BLaER1 treated with 17β-estradiol and CSF1 and Interleukin-3, amounts not matched to agents 10 nM and 100 nM (cell line): ENCODE results near the gene EXOSC3.

Experiments
- H3K27ac ChIP-seq, 11 experiments: shearing (Covaris generic); formaldehyde crosslinking; 2 replicates each; pipeline ENCODE4 v1.8.1; 2022
- H3K27me3 ChIP-seq, 11 experiments: shearing (Covaris generic); formaldehyde crosslinking; 2 replicates each; pipeline ENCODE4 v1.8.1; 2022
- H3K36me3 ChIP-seq, 11 experiments: shearing (Covaris generic); formaldehyde crosslinking; 2 replicates each; pipeline ENCODE4 v1.8.1; 2022
- H3K4me1 ChIP-seq, 10 experiments: shearing (Covaris generic); formaldehyde crosslinking; 2 replicates each; pipeline ENCODE4 v1.8.1; 2022
- H3K4me2 ChIP-seq, 11 experiments: shearing (Covaris generic); formaldehyde crosslinking; 2 replicates each; pipeline ENCODE4 v1.8.1; 2022
- H3K4me3 ChIP-seq, 10 experiments: shearing (Covaris generic); formaldehyde crosslinking; 2 replicates each; pipeline ENCODE4 v1.8.1; 2022
- H3K9ac ChIP-seq, 11 experiments: shearing (Covaris generic); formaldehyde crosslinking; 2 replicates each; pipeline ENCODE4 v1.8.1; 2022
- H3K9me3 ChIP-seq, 11 experiments: shearing (Covaris generic); formaldehyde crosslinking; replicated peaks in 1 of 11; 2 replicates each; pipeline ENCODE4 v1.8.1; 2022
- H4K20me1 ChIP-seq, 11 experiments: shearing (Covaris generic); formaldehyde crosslinking; 2 replicates each; pipeline ENCODE4 v1.8.1; 2022
- Cebpa-rat ChIP-seq, 11 experiments: shearing (Covaris generic); IDR thresholded peaks; 2 replicates each; pipeline ENCODE4 v1.8.1; 2022

Gene EXOSC3

DNA sequence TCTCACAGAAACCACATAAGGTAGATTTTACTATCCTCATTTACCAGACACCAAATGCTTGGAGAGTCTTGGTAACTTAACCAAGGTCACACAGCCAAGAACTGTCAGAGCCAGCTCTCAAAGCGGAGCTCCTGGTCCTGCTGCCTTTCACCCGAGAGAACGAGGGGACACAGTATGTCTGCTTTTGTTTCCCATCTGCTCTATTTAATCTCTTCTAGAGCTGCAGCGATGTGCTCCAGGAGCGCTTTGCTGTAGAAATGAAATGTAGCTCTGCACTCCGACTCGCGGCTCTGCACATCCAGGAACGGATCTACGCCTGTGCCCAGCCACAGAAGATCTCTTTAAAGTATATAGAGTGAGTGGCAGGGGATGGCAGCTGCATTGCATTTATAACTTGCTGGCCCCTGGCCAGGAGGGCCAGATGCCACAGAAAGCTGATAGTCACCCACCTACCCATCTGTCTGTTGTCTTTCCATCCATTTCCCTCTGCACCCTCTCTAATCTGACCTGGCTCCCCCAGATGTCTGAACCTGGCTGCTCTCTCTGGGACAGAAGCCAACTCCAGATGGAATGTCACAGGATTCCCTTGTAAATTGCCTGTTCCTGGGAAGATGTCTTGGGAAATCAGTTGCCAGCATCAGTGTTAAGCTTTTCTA lies 52.6 kb downstream of the EXOSC3 start:
- Histone ChIP-seq H3K4me3 (no peak overlapping the region), H3K4me2 (peak overlapping the region in 8 of 11 experiments; percentile 0 to 58 (median 40); a peak in 15 of 22 replicates), H3K4me1 (peaks cover 0 to 21% (median 14%) of the 10 kb centered on the region in 10 experiments; a peak in 13 of 20 replicates), H3K36me3 (no peaks in the 10 kb centered on the region), H3K27me3 (no peaks in the 10 kb centered on the region), H4K20me1 (no peaks in the 10 kb centered on the region), H3K9me3 (no peaks in the 10 kb centered on the region), H3K27ac (no peak overlapping the region), H3K9ac (no peak overlapping the region)
- TF ChIP-seq Cebpa-rat (IDR thresholded peaks at IDR 0.05), result no peak

DNA sequence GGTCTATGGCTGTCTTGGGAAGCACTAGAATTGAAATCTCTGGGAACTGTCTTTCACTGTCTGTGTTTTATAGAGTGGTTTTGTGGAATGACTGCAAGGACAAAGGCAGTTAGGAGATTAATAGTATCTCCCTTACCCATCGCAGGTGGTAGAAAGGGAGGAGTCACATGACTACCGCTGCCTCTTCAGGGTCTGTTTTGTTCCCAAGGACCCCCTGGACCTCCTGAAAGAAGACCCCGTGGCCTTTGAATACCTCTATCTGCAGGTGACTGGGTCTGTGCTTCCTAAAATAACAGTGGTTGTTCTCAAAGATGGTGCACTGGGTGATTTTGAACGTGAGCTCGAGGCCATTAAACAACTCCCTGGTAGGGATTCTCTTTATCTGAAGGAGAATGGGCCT lies 54.0 kb downstream of the EXOSC3 start:
- H3K9ac ChIP-seq, result no peak overlapping the region
- peak overlapping the region in 1 of 11 experiments; percentile 23; a peak in 2 of 22 replicates for H3K4me2 ChIP-seq
- no peaks in the 10 kb centered on the region for H4K20me1 ChIP-seq
- H3K9me3 ChIP-seq, result no peaks in the 10 kb centered on the region
- no peak for TF ChIP-seq Cebpa-rat (IDR thresholded peaks at IDR 0.05)
- no peak overlapping the region for H3K27ac ChIP-seq
- peaks cover 0 to 21% (median 14%) of the 10 kb centered on the region in 10 experiments; a peak in 13 of 20 replicates for H3K4me1 ChIP-seq
- no peaks in the 10 kb centered on the region for H3K27me3 ChIP-seq
- H3K4me3 ChIP-seq, result no peak overlapping the region
- H3K36me3 ChIP-seq, result no peaks in the 10 kb centered on the region

DNA sequence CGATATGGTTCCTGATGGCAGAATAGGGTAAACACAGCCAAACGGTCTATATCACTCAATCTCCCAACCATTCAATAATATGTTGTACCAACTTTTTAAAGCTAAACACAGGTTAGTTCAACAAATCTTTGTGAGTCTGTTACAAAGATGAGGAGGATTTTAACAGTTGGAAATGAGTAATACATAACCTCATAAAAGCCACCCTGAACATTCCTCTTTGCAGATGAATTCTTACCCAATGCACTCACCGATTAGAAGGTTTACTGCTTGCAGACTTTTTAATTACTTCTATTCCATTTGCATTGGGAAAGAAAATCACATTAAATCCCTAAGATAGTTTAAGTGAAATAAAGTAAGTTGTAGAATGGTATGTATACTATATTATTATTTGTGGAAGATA lies 54.6 kb downstream of the EXOSC3 start:
- no peak overlapping the region for H3K4me3 ChIP-seq
- no peaks in the 10 kb centered on the region for H3K36me3 ChIP-seq
- no peaks in the 10 kb centered on the region for H4K20me1 ChIP-seq
- no peaks in the 10 kb centered on the region for H3K9me3 ChIP-seq
- H3K4me2 ChIP-seq, result no peak overlapping the region
- H3K27me3 ChIP-seq, result no peaks in the 10 kb centered on the region
- no peak for TF ChIP-seq Cebpa-rat (IDR thresholded peaks at IDR 0.05)
- H3K4me1 ChIP-seq, result peaks cover 0 to 21% (median 14%) of the 10 kb centered on the region in 10 experiments; a peak in 13 of 20 replicates
- H3K9ac ChIP-seq, result no peak overlapping the region
- H3K27ac ChIP-seq, result no peak overlapping the region
